ENCODE measurements around the gene HYDIN.
"Not testable (repeated sequence)": the region's sequence is repeated elsewhere in the genome, so short reads cannot be mapped to it uniquely, and the experiment has no call there.

The HYDIN gene

GRCh38 chr16:70953824-70954223 lies 276.7 kb downstream of the HYDIN start:
- not testable (repeated sequence) for H3K27ac Mint-ChIP-seq; H3K36me3 Mint-ChIP-seq (ENCODE audit: low read depth); H3K9me3 Mint-ChIP-seq; DNase-seq (ENCODE audit: low spot score); H3K4me3 Mint-ChIP-seq; H3K27me3 Mint-ChIP-seq (ENCODE audit: low read depth); H3K4me1 Mint-ChIP-seq (ENCODE audit: low read depth)

- not testable (repeated sequence) for H3K4me3 Mint-ChIP-seq; H3K27me3 Mint-ChIP-seq (ENCODE audit: low read depth)
These were observed 287.0 kb downstream of the HYDIN start for GRCh38 chr16:70943551-70943950.

GRCh38 chr16:70939690-70940359 lies 290.7 kb downstream of the HYDIN start:
- H3K27me3 Mint-ChIP-seq (ENCODE audit: low read depth); H3K9me3 Mint-ChIP-seq; DNase-seq (ENCODE audit: low spot score); H3K4me3 Mint-ChIP-seq; H3K36me3 Mint-ChIP-seq (ENCODE audit: low read depth); H3K27ac Mint-ChIP-seq; H3K4me1 Mint-ChIP-seq (ENCODE audit: low read depth): not testable (repeated sequence)

More at GRCh38 chr16:70943551-70943950, 287.0 kb downstream of the HYDIN start:
- not testable (repeated sequence) for H3K27ac Mint-ChIP-seq; H3K9me3 Mint-ChIP-seq; H3K4me1 Mint-ChIP-seq (ENCODE audit: low read depth); DNase-seq (ENCODE audit: low spot score); H3K36me3 Mint-ChIP-seq (ENCODE audit: low read depth)

GRCh38 chr16:70936781-70937525 lies 293.6 kb downstream of the HYDIN start:
- DNase-seq (ENCODE audit: low spot score); H3K4me3 Mint-ChIP-seq; H3K4me1 Mint-ChIP-seq (ENCODE audit: low read depth); H3K36me3 Mint-ChIP-seq (ENCODE audit: low read depth); H3K27me3 Mint-ChIP-seq (ENCODE audit: low read depth); H3K9me3 Mint-ChIP-seq; H3K27ac Mint-ChIP-seq: not testable (repeated sequence)

GRCh38 chr16:70935325-70935724 lies 295.2 kb downstream of the HYDIN start:
- not testable (repeated sequence) for H3K36me3 Mint-ChIP-seq (ENCODE audit: low read depth); H3K4me1 Mint-ChIP-seq (ENCODE audit: low read depth); H3K4me3 Mint-ChIP-seq; DNase-seq (ENCODE audit: low spot score); H3K27ac Mint-ChIP-seq; H3K27me3 Mint-ChIP-seq (ENCODE audit: low read depth); H3K9me3 Mint-ChIP-seq

- not testable (repeated sequence) for H3K4me1 Mint-ChIP-seq (ENCODE audit: low read depth); H3K4me3 Mint-ChIP-seq; H3K9me3 Mint-ChIP-seq; DNase-seq (ENCODE audit: low spot score); H3K27ac Mint-ChIP-seq; H3K36me3 Mint-ChIP-seq (ENCODE audit: low read depth); H3K27me3 Mint-ChIP-seq (ENCODE audit: low read depth)
These were observed 296.8 kb downstream of the HYDIN start for GRCh38 chr16:70933746-70934145.

GRCh38 chr16:70930757-70931156 lies 299.8 kb downstream of the HYDIN start:
- not testable (repeated sequence) for H3K36me3 Mint-ChIP-seq (ENCODE audit: low read depth); H3K27ac Mint-ChIP-seq; H3K4me1 Mint-ChIP-seq (ENCODE audit: low read depth); H3K4me3 Mint-ChIP-seq; H3K27me3 Mint-ChIP-seq (ENCODE audit: low read depth); DNase-seq (ENCODE audit: low spot score); H3K9me3 Mint-ChIP-seq

GRCh38 chr16:70922164-70922563 lies 308.4 kb downstream of the HYDIN start:
- not testable (repeated sequence) for H3K36me3 Mint-ChIP-seq (ENCODE audit: low read depth); H3K9me3 Mint-ChIP-seq; H3K4me3 Mint-ChIP-seq

GRCh38 chr16:70920661-70921060 lies 309.9 kb downstream of the HYDIN start:
- not testable (repeated sequence) for H3K4me1 Mint-ChIP-seq (ENCODE audit: low read depth); H3K27ac Mint-ChIP-seq; H3K9me3 Mint-ChIP-seq; DNase-seq (ENCODE audit: low spot score); H3K4me3 Mint-ChIP-seq; H3K36me3 Mint-ChIP-seq (ENCODE audit: low read depth); H3K27me3 Mint-ChIP-seq (ENCODE audit: low read depth)

More at GRCh38 chr16:70922164-70922563, 308.4 kb downstream of the HYDIN start:
- H3K27ac Mint-ChIP-seq; H3K27me3 Mint-ChIP-seq (ENCODE audit: low read depth); DNase-seq (ENCODE audit: low spot score); H3K4me1 Mint-ChIP-seq (ENCODE audit: low read depth): not testable (repeated sequence)

- not testable (repeated sequence) for H3K36me3 Mint-ChIP-seq (ENCODE audit: low read depth); H3K27me3 Mint-ChIP-seq (ENCODE audit: low read depth); H3K4me3 Mint-ChIP-seq; H3K27ac Mint-ChIP-seq; DNase-seq (ENCODE audit: low spot score); H3K9me3 Mint-ChIP-seq; H3K4me1 Mint-ChIP-seq (ENCODE audit: low read depth)
These were observed 342.3 kb downstream of the HYDIN start for GRCh38 chr16:70888208-70888607.

GRCh38 chr16:70884652-70885051 lies 345.9 kb downstream of the HYDIN start:
- DNase-seq (ENCODE audit: low spot score); H3K36me3 Mint-ChIP-seq (ENCODE audit: low read depth); H3K9me3 Mint-ChIP-seq; H3K27ac Mint-ChIP-seq; H3K4me1 Mint-ChIP-seq (ENCODE audit: low read depth); H3K4me3 Mint-ChIP-seq; H3K27me3 Mint-ChIP-seq (ENCODE audit: low read depth): not testable (repeated sequence)

GRCh38 chr16:70882311-70882710 lies 348.2 kb downstream of the HYDIN start:
- not testable (repeated sequence) for DNase-seq (ENCODE audit: low spot score); H3K36me3 Mint-ChIP-seq (ENCODE audit: low read depth); H3K27ac Mint-ChIP-seq; H3K4me3 Mint-ChIP-seq; H3K9me3 Mint-ChIP-seq; H3K4me1 Mint-ChIP-seq (ENCODE audit: low read depth); H3K27me3 Mint-ChIP-seq (ENCODE audit: low read depth)

GRCh38 chr16:70877895-70878294 lies 352.6 kb downstream of the HYDIN start:
- H3K9me3 Mint-ChIP-seq; H3K36me3 Mint-ChIP-seq (ENCODE audit: low read depth); H3K4me3 Mint-ChIP-seq; H3K4me1 Mint-ChIP-seq (ENCODE audit: low read depth); H3K27me3 Mint-ChIP-seq (ENCODE audit: low read depth); H3K27ac Mint-ChIP-seq; DNase-seq (ENCODE audit: low spot score): not testable (repeated sequence)

GRCh38 chr16:70876442-70876841 lies 354.1 kb downstream of the HYDIN start:
- H3K36me3 Mint-ChIP-seq (ENCODE audit: low read depth); H3K4me3 Mint-ChIP-seq; H3K4me1 Mint-ChIP-seq (ENCODE audit: low read depth); H3K9me3 Mint-ChIP-seq; H3K27me3 Mint-ChIP-seq (ENCODE audit: low read depth); DNase-seq (ENCODE audit: low spot score); H3K27ac Mint-ChIP-seq: not testable (repeated sequence)

GRCh38 chr16:70864698-70865097 lies 365.8 kb downstream of the HYDIN start:
- not testable (repeated sequence) for H3K27me3 Mint-ChIP-seq (ENCODE audit: low read depth); H3K36me3 Mint-ChIP-seq (ENCODE audit: low read depth)

More at GRCh38 chr16:70864698-70865097, 365.8 kb downstream of the HYDIN start:
- not testable (repeated sequence) for DNase-seq (ENCODE audit: low spot score); H3K9me3 Mint-ChIP-seq; H3K4me1 Mint-ChIP-seq (ENCODE audit: low read depth); H3K27ac Mint-ChIP-seq; H3K4me3 Mint-ChIP-seq

All from T-helper 2 cell treated with Interferon-gamma antibody and Interleukin-4, amounts not matched to agents 5 μg/mL and 100 μg/mL, for 36 hours (primary cell).